Erythroblast (primary cell): ENCODE measurements around the gene BTBD19.

Experiments
- DNase-seq, 2 experiments: peaks; one replicate each; lab custom pipeline; 2025; lab: John Stamatoyannopoulos, UW
- GATA1 ChIP-seq: IDR thresholded peaks from 2 replicates; pipeline ENCODE4 v1.6.1; 2011; ENCODE audit warnings: low read depth, mild to moderate bottlenecking, control low read depth, low read length, moderate library complexity
- POLR2A ChIP-seq: IDR thresholded peaks from 2 replicates; pipeline ENCODE4 v1.6.1; 2011; ENCODE audit warnings: mild to moderate bottlenecking, low read length

Gene BTBD19

DNA sequence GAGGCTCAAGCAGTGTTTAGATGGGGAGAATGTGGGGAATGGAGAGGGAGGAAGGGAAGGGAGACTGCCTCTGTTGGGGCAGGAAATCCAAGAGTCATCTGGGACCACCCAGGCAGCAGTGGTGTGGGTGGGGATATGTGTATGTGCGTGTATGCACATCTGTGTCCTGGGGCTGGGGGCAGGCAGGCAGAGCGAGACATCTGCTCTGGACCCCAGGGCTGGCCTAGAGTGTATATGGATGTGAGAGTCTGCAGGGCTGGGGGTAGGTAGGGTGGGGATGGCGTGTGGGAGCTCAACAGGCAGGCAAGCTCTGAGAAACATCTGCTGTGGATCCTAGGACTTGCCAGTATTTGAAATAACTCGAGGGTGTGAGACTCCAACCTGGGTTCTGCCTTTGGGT lies 31.3 kb downstream of the BTBD19 start:
- DNase-seq, result no peak
- TF ChIP-seq POLR2A, result no peak
- TF ChIP-seq GATA1, result no peak

GRCh38 chr1:44842486-44842861 lies 34.2 kb downstream of the BTBD19 start:
- DNase-seq, result peak in 1 of 2 experiments; percentile 23
- TF ChIP-seq POLR2A (no peak), GATA1 (no peak)

DNA sequence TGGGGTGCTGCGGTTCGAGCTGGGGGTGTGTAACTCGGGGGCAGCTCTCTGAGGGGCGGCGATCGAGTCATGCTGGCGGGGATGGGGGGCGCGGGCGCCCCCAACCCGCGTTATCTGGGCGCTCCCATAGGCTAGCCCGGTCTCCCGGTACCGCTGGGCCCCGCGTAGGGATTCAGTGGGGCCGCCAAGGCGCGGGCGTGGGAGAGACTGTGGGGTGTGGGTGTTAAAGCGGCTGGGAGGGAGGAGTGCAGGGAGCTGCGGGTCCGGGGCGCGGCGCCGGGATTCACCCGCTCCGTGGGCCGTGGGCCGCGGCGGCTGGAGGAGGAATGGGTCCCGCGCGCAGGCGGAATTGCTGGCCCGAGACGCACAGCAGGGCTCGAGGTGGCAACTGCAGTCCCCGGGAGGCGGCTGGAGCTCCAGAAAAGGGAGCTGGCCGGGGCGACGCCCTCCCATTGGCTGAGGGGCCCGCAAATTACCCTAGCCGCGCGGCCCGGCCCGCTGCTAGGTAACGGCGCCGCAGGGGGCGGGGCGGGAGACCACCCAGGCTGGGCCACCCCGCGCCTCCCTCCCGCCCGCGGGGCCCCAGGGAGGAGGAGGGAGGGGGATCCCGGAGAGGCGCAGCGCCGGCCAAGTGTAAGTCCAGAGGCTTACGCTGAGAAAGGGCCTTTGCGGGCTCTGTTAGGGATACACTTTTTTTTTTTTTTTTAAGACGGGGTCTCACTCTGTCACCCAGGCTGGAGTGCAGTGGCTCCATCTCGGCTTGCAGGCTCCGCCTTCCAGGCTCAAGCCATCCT lies 34.7 kb downstream of the BTBD19 start, which contains the start of gene PTCH2:
Gene PTCH2 (minus strand): TSS at position 392 of the 794 bp plus-strand sequence. CDS start 321 bp downstream, at position 71.
- peak; percentile 67 for DNase-seq
- TF ChIP-seq POLR2A (no peak), GATA1 (no peak)

- no peak for TF ChIP-seq GATA1
- DNase-seq, result no peak
Observed at GRCh38 chr1:44846985-44847384, 38.7 kb downstream of the BTBD19 start.

- TF ChIP-seq POLR2A, result no peak
- no peak for TF ChIP-seq GATA1
- no peak for DNase-seq
Observed at GRCh38 chr1:44847845-44848244, 39.5 kb downstream of the BTBD19 start.

DNA sequence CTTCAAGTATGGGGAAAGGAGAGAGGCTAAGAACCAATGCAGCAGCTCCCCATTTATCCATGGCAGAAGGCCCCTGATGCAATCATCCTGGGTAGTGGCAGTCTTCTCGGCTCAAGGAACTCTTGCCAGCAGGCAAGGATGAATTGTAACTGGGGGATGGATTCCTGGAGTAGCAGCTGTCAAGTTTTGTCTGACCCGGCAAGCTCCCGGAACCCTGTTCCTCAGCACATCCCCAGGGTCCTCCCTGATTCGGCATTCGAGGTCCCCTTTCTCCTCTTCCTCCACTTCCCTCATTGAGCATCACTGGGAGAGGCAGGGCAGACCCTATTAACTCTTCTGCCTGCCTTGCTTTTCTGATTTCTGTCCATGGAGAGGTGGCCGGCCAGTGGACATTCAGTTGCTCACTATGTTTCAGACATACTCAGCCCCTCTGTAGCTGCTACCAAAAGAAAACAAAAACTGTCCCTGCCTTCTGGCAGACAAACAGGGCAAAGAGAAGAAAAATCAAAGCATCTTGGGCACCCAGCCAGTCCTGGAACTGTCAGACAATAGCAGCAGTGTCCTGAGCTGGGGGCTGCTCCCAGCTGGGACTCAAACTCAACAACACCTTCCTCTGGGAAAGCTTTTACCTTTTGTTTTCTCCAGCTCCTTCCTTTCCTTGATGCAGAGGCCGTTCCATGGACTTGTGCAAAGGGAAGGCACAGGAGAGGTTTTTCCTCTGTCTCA lies 40.3 kb downstream of the BTBD19 start:
- DNase-seq, result no peak
- TF ChIP-seq GATA1 (no peak), POLR2A (no peak)

GRCh38 chr1:44849575-44850132 lies 41.3 kb downstream of the BTBD19 start:
- DNase-seq, result no peak

DNA sequence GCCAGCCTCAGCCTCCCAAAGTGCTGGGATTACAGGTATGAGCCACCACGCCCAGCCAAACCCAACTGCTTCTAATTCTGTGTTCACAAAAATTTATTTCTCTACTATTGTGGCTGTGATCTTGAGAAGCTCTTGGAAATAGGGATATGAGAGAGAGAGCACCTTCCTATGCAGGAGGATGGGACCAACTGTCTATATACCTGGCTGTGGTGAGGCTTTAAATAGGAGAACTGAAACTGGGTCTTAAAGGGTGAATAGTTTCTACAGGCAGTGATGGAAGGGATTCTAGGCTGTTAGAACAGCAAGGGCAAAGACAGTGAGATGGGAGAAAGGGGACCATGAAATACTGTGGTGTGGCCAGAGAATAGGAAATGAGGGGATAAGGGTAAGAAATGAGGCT lies 43.0 kb downstream of the BTBD19 start:
- TF ChIP-seq GATA1 (no peak), POLR2A (no peak)
- no peak for DNase-seq

More at GRCh38 chr1:44849575-44850132, 41.3 kb downstream of the BTBD19 start:
- TF ChIP-seq POLR2A (no peak), GATA1 (no peak)

- DNase-seq, result no peak
- no peak for TF ChIP-seq POLR2A
- TF ChIP-seq GATA1, result no peak
Observed at GRCh38 chr1:44853201-44853600, 44.9 kb downstream of the BTBD19 start.

DNA sequence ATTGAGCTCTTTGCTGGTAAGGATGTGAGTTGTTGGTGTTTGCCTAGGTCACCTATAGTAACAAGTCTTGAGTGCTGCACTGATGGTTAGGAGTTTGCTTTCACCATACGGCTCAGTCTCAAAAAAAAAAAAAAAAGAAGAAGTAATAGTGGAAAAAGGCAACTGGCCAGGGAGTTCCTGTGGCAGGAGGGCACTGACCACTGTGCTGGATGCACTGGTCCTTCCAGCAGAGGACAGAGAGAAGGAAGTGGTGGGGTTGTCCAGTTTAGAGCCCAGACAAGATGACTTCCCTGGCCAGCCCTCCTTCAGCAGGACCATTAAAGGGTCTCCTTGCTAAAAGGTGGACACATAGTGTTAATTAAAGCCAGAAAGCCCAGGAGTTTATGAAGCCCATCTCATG lies 46.6 kb downstream of the BTBD19 start:
- TF ChIP-seq POLR2A (no peak), GATA1 (no peak)
- no peak for DNase-seq

GRCh38 chr1:44855742-44856141 lies 47.4 kb downstream of the BTBD19 start:
- no peak for DNase-seq

DNA sequence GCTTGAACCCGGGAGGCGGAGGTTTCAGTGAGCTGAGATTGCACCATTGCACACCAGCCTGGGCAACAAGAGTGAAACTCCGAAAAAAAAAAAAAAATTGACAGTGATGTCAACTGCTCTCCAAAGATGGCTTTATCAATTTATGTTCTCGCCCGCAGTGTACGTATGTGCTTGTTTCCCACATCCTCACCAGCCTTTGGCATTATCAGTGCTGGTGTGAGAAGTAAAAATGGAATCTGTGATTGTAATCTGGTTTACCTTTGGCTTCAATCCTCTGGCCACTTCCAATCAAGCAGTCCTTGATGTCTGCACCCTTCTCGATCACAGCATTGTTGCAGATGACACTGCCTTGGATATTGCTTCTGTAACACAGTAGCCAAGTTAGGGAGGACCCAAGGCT lies 49.1 kb downstream of the BTBD19 start:
- no peak for TF ChIP-seq GATA1
- TF ChIP-seq POLR2A, result no peak

More at GRCh38 chr1:44855742-44856141, 47.4 kb downstream of the BTBD19 start:
- no peak for TF ChIP-seq GATA1
- no peak for TF ChIP-seq POLR2A

DNA sequence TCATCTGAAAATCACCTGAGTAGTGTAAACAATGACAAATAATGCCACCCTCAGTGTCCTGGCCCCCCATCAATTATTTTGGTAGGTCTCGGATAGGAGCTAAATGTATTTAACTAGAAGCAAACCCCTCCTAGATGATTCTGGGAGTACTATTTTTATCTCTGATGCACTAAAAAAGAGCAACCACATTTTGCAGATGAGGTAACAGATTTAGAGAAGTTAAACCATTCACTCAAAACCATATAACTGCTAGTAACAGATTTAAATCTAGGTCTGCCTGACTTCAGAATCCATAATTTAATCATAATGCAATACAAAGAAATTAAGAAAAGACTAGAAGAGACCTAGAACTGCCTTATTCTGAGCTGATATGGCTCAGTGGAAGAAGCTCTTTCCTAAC lies 52.0 kb downstream of the BTBD19 start:
- no peak for DNase-seq
- TF ChIP-seq GATA1, result no peak
- TF ChIP-seq POLR2A, result no peak

More for the DNA sequence above, 49.1 kb downstream of the BTBD19 start:
- DNase-seq, result no peak

DNA sequence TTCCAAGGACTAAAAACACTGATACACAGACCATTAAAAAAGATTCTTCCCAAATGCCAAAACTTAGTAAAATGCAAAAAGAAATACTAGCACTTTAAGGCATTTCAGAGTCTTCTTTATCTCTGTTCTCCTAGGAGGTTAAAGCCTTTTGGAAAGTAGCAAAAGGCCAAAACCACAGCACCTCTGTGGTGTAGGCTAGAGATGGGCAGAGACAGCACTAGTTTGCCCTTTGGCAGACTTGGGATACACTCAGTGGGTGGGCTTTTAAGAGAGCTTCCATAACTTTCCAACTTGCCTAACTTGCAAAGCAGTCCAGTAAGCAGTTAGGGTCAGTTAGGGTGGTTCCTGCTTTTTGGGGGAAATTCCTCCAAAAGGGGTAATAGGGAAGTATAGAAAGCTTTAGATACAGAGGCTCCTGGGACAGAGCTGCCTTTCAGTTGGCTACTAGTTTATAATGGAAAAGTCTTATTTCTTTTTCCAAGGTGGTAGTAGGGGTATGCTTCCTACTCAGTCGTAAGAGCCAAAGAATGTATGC lies 52.6 kb downstream of the BTBD19 start:
- TF ChIP-seq POLR2A (no peak), GATA1 (no peak)
- DNase-seq, result no peak

- TF ChIP-seq GATA1 (no peak), POLR2A (no peak)
- DNase-seq, result peak; percentile 35 to 73
Observed at GRCh38 chr1:44862829-44863401, 54.6 kb downstream of the BTBD19 start.
